Ishikawa (cell line): ENCODE data around the gene ESYT2.

Source experiments
- CEBPB ChIP-seq: IDR thresholded peaks from 2 replicates; pipeline ENCODE4 v1.6.1; 2012
- CREB1 ChIP-seq: IDR thresholded peaks from 2 replicates; pipeline ENCODE4 v1.6.1; 2012; ENCODE audit warnings: low read depth
- EGR1 ChIP-seq: IDR thresholded peaks from 2 replicates; pipeline ENCODE4 v1.6.1; 2012
- EP300 ChIP-seq: IDR thresholded peaks from 2 replicates; pipeline ENCODE4 v1.6.1; 2012; ENCODE audit warnings: borderline replicate concordance
- FOXM1 ChIP-seq: IDR thresholded peaks from 2 replicates; pipeline ENCODE4 v1.6.1; 2012; ENCODE audit warnings: low read depth, borderline replicate concordance
- NFIC ChIP-seq: IDR thresholded peaks from 2 replicates; pipeline ENCODE4 v1.6.1; 2012
- RAD21 ChIP-seq: IDR thresholded peaks from 2 replicates; pipeline ENCODE4 v1.6.1; 2012; ENCODE audit warnings: low read depth
- TAF1 ChIP-seq: IDR thresholded peaks from 2 replicates; pipeline ENCODE4 v1.6.1; 2012; ENCODE audit warnings: low read depth, mild to moderate bottlenecking
- TCF12 ChIP-seq: IDR thresholded peaks from 2 replicates; pipeline ENCODE4 v1.6.1; 2012; ENCODE audit warnings: low read depth
- TEAD4 ChIP-seq: IDR thresholded peaks from 2 replicates; pipeline ENCODE4 v1.6.1; 2012
- YY1 ChIP-seq: IDR thresholded peaks from 2 replicates; pipeline ENCODE4 v1.6.1; 2012; ENCODE audit warnings: low read depth
- ZBTB7A ChIP-seq: IDR thresholded peaks from 2 replicates; pipeline ENCODE4 v1.6.1; 2012; ENCODE audit warnings: low read depth
- TF ChIP-seq, protein P1 (sequence below): IDR thresholded peaks from 2 replicates; pipeline ENCODE4 v1.6.1; 2012
- TF ChIP-seq, protein P2 (sequence below): IDR thresholded peaks from 2 replicates; pipeline ENCODE4 v1.6.1; 2012
- TF ChIP-seq, protein P3 (sequence below): IDR thresholded peaks from 2 replicates; pipeline ENCODE4 v1.6.1; 2012; ENCODE audit warnings: low read depth, mild to moderate bottlenecking

Gene ESYT2

DNA sequence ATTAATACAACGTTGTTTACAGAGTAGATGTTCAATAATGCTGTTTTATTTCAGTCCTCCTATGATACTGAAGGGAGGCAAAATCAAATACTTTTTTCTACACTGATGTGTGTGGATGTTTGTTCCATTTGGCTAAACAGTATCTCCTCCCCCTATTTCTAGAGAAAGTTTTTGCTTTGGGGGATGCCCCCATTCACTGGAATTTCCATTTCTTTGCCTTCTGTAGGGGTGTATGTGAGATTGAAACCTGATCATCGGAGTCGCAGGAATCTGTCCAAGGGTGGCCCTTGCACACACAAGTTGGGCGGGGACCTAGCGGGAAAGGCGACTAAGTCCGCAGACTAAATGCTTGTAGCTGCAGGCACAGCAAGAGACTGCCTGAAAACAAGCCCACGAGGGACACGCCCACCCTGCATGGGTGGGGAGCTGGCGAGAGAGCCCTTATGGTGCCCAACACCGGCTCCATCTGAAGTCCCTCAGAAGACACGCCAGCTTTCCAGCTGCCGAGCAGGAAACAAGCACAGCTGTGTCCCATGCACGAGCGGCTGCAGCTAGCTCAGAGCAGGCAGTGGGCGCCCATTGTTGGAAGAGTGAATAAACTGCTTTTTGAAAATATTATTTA, 58.0 kb downstream of the ESYT2 start:
- TF ChIP-seq, protein P1, sequence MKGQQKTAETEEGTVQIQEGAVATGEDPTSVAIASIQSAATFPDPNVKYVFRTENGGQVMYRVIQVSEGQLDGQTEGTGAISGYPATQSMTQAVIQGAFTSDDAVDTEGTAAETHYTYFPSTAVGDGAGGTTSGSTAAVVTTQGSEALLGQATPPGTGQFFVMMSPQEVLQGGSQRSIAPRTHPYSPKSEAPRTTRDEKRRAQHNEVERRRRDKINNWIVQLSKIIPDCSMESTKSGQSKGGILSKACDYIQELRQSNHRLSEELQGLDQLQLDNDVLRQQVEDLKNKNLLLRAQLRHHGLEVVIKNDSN = no peak
- no peak for TF ChIP-seq TEAD4
- no peak for TF ChIP-seq RAD21
- no peak for TF ChIP-seq NFIC
- TF ChIP-seq, protein P2, sequence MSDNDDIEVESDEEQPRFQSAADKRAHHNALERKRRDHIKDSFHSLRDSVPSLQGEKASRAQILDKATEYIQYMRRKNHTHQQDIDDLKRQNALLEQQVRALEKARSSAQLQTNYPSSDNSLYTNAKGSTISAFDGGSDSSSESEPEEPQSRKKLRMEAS = no peak
- TF ChIP-seq, protein P3, sequence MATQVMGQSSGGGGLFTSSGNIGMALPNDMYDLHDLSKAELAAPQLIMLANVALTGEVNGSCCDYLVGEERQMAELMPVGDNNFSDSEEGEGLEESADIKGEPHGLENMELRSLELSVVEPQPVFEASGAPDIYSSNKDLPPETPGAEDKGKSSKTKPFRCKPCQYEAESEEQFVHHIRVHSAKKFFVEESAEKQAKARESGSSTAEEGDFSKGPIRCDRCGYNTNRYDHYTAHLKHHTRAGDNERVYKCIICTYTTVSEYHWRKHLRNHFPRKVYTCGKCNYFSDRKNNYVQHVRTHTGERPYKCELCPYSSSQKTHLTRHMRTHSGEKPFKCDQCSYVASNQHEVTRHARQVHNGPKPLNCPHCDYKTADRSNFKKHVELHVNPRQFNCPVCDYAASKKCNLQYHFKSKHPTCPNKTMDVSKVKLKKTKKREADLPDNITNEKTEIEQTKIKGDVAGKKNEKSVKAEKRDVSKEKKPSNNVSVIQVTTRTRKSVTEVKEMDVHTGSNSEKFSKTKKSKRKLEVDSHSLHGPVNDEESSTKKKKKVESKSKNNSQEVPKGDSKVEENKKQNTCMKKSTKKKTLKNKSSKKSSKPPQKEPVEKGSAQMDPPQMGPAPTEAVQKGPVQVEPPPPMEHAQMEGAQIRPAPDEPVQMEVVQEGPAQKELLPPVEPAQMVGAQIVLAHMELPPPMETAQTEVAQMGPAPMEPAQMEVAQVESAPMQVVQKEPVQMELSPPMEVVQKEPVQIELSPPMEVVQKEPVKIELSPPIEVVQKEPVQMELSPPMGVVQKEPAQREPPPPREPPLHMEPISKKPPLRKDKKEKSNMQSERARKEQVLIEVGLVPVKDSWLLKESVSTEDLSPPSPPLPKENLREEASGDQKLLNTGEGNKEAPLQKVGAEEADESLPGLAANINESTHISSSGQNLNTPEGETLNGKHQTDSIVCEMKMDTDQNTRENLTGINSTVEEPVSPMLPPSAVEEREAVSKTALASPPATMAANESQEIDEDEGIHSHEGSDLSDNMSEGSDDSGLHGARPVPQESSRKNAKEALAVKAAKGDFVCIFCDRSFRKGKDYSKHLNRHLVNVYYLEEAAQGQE = no peak

DNA sequence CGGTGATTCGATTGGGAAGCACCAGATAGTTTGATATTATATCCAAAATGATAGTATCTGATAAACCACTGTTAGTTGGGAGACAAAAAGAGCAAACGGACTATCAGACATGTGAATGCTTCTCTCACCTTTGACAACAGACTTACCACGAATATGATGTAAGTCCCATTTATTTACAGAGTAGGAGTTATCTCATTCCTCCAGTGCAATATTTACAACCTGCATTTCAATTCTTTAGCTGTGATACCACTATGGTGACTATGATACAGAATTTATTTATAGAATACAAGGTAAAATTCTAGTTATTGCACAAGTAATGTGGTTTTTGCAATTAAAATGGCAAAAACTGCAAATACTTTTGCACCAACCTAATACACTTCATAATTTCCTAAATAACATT, 61.6 kb downstream of the ESYT2 start:
- TF ChIP-seq, protein P2 = no peak
- TF ChIP-seq EGR1 (no peak), YY1 (no peak), TEAD4 (no peak), TCF12 (no peak), ZBTB7A (no peak), CEBPB (no peak), RAD21 (no peak), EP300 (no peak), TAF1 (no peak), FOXM1 (no peak), CREB1 (no peak), NFIC (no peak)
- TF ChIP-seq, protein P1 = no peak
- TF ChIP-seq, protein P3 = no peak

DNA sequence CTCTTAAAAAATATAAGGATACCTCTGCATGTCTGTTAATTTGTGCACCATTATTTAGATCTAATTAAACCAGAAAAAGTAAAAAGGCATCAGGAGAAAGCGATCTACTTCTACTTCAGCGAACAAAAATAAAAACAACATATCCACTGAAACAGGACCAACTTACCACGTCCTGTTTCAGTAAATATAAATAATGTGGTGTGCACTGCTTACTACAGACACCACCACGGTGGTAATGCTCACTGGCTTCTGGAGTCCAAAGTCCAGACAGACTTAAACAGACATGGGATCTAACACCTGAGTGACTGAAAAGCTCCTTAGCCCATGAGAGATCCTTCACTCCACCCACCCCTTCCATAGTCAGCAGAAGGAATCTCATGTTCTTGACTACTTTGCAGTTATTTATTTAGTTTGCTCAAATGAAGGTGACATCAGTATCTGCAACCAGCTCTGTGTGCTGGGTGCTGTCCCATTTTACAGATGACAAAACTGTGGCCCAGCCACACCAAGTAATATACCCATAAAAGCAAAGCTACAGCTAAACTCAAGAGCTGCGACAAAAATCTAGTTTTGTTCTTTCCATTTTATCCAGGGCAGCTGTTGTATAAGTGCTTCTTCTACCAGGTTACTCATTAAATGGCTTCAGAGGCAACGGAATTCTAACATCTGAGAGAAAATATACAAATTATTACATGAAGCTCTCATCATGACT, 62.6 kb downstream of the ESYT2 start:
- TF ChIP-seq RAD21 (no peak), TEAD4 (no peak), TAF1 (no peak), CREB1 (no peak), FOXM1 (no peak), CEBPB (no peak), YY1 (no peak), ZBTB7A (no peak), EP300 (no peak), EGR1 (no peak), NFIC (no peak), TCF12 (no peak)
- TF ChIP-seq, protein P3 = no peak
- TF ChIP-seq, protein P1 = no peak
- TF ChIP-seq, protein P2 = no peak

DNA sequence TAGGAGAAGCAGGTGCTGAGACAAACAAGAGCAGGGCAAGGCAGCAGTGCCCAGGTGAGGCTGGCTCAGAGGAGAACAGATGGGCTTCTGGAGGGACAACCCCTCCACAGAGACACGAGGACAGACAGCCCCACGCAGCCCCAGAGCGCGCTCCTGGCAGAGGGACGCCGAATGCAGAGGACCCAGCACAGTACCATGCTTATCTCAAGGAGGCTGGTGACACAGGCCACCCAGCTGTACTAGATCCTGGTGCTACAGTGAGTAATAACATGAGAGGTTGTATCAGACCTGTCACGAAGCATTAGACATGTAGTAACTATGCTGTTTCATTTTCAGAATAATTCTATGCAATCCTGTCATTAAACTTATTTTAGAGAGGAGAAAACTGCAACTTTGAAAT, 64.3 kb downstream of the ESYT2 start:
- TF ChIP-seq TEAD4 (no peak), CREB1 (no peak), FOXM1 (no peak), TAF1 (no peak), YY1 (no peak), EGR1 (no peak), RAD21 (no peak), EP300 (no peak)
- TF ChIP-seq, protein P3 = no peak
- TF ChIP-seq, protein P2 = no peak
- TF ChIP-seq, protein P1 = no peak
